Retina (tissue), 1 donor: ENCODE data around the gene MAP2K5.

Source experiments
- DNase-seq: peaks from one replicate; pipeline ENCODE4 v3.0.0-alpha.2; 2016

MAP2K5 gene

GRCh38 chr15:67765701-67766100 lies 223.2 kb downstream of the MAP2K5 start:
- DNase-seq: no peak

- no peak for DNase-seq
Observed at GRCh38 chr15:67766968-67767367, 224.5 kb downstream of the MAP2K5 start.

GRCh38 chr15:67768313-67768977 lies 225.9 kb downstream of the MAP2K5 start:
- DNase-seq: no peak

GRCh38 chr15:67769497-67770357 lies 227.2 kb downstream of the MAP2K5 start:
- DNase-seq: no peak

GRCh38 chr15:67770358-67770628 lies 227.8 kb downstream of the MAP2K5 start:
- DNase-seq: no peak

- DNase-seq: no peak
Observed at GRCh38 chr15:67771189-67771800, 228.8 kb downstream of the MAP2K5 start.

GRCh38 chr15:67774626-67775025 lies 232.1 kb downstream of the MAP2K5 start:
- DNase-seq: no peak

- no peak for DNase-seq
Observed at GRCh38 chr15:67775250-67775649, 232.7 kb downstream of the MAP2K5 start.

- DNase-seq: no peak
Observed at GRCh38 chr15:67775998-67776397, 233.5 kb downstream of the MAP2K5 start.

- no peak for DNase-seq
Observed at GRCh38 chr15:67776600-67776999, 234.1 kb downstream of the MAP2K5 start.

GRCh38 chr15:67777071-67777470 lies 234.6 kb downstream of the MAP2K5 start:
- DNase-seq: no peak

- no peak for DNase-seq
Observed at GRCh38 chr15:67777773-67778172, 235.3 kb downstream of the MAP2K5 start.

- no peak for DNase-seq
Observed at GRCh38 chr15:67778968-67779548, 236.6 kb downstream of the MAP2K5 start.

- DNase-seq: no peak
Observed at GRCh38 chr15:67779549-67780111, 237.1 kb downstream of the MAP2K5 start.

- DNase-seq: no peak
Observed at GRCh38 chr15:67781061-67781460, 238.6 kb downstream of the MAP2K5 start.

GRCh38 chr15:67781907-67782690 lies 239.6 kb downstream of the MAP2K5 start:
- peak; percentile 49 for DNase-seq

- DNase-seq: peak; percentile 46
Observed at GRCh38 chr15:67782691-67782991, 240.1 kb downstream of the MAP2K5 start.

- no peak for DNase-seq
Observed at GRCh38 chr15:67783303-67783702, 240.8 kb downstream of the MAP2K5 start.

GRCh38 chr15:67784090-67784781 lies 241.7 kb downstream of the MAP2K5 start:
- no peak for DNase-seq

GRCh38 chr15:67784856-67785430 lies 242.4 kb downstream of the MAP2K5 start:
- DNase-seq: no peak

- DNase-seq: no peak
Observed at GRCh38 chr15:67785431-67785830, 242.9 kb downstream of the MAP2K5 start.

- DNase-seq: no peak
Observed at GRCh38 chr15:67786646-67787045, 244.1 kb downstream of the MAP2K5 start.
